ENCODE data around the gene AFF4.

GRCh38 chr5:132971483-132972435 is 8.3 kb upstream of the AFF4 start:
- TF ChIP-seq LCOR (CRISPR knock-in tag; IDR thresholded peaks at IDR 0.05) (no peak), CTCF (IDR thresholded peaks at IDR 0.05 in 2 of 3, conservative IDR thresholded peaks at IDR 0.05 in 1 of 3; ENCODE audit: insufficient read depth in 2 of 3, low read depth in 1 of 3, low read length in 3 of 3) (no peak), ATF4 (CRISPR knock-in tag; IDR thresholded peaks at IDR 0.05) (peak; percentile 49; the same call in 1 of the 2 replicates), TGIF2 (CRISPR knock-in tag; IDR thresholded peaks at IDR 0.05) (no peak), SIN3A (IDR thresholded peaks at IDR 0.05; ENCODE audit: borderline replicate concordance in 2 of 2, control insufficient read depth in 1 of 2, low read depth in 2 of 2, low read length in 2 of 2) (no peak), HNRNPH1 (optimal IDR thresholded peaks at IDR 0.05; ENCODE audit: low read depth, low read length) (no peak), XRCC3 (IDR thresholded peaks at IDR 0.05) (no peak)

Data from K562 (cell line).